Pulmonary artery endothelial cell (primary cell): ENCODE measurements around the gene MORC1. TPM values are rescaled to one million over a fixed set of nuclear protein-coding genes. Genes with fewer than 3 reads are reported as not detected.
A peak's percentile ranks its signal among the peaks of the same experiment; 100 is the strongest.

Experiments
- DNase-seq: peaks from one replicate; pipeline ENCODE4 v3.0.0-alpha.2; 2011; ENCODE audit warnings: low read depth, low spot score
- total RNA-seq: library from RNA; depleted of rRNA; stranded (reverse); fragments of >200 nt; gene quantifications from 2 replicates; pipeline ENCODE4 v1.2.3, GENCODE V29; 2014

Gene MORC1
- total RNA-seq, 1 donor from 2014 or later, result not detected

GRCh38 chr3:108946292-108947285 is 171.3 kb downstream of the MORC1 start:
- DNase-seq, result no peak

DNA sequence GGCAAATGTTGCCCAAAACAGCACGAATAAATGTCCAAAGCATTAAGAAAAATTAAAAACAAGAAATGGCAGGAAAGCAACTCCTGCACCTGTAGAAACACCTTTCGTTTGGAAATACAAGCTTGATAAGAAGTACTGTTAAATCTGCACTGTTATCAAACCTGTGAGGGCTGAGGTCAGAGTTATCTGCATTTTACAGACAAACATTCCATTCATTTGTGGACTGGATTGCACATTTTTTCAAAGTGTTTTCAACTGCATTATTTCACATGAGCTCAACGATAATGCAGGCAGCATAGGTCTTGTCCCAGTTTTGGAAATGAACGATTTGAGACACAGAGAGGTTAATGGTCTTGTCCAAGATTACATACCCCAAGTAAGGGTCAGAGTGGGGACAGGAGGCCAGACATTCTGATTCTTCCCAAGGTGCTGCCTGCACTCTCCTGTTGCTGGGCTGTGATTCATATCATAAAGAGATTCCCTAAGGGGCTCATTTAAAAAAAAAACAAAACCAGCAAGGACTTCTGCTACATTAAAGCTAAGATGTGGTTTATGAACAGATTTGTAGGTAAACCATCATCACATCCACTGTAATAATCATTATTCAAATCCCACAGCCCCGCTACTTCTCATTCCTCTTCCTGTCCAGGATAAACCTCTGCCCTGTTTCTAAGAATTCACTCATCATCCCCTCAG is 177.2 kb downstream of the MORC1 start:
- no peak for DNase-seq

DNA sequence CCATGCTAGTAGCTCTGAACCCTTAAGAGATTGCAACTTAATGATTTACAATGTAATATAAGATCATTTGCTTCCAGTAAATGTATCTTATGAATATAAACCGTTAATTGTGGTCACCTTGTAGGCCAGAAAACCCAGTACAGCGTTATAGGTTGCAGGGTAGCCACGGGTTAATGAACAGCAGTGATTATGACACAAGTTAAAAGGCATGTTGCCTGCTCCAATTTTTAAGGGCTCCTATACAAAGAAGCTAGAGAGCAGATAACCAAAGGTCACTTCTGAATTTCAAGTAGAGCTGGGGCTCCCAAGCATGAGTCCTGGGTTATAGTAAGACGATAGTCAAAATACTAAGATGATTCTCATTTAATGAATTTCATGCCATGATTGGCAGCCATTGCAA is 177.8 kb downstream of the MORC1 start:
- DNase-seq, result no peak

DNA sequence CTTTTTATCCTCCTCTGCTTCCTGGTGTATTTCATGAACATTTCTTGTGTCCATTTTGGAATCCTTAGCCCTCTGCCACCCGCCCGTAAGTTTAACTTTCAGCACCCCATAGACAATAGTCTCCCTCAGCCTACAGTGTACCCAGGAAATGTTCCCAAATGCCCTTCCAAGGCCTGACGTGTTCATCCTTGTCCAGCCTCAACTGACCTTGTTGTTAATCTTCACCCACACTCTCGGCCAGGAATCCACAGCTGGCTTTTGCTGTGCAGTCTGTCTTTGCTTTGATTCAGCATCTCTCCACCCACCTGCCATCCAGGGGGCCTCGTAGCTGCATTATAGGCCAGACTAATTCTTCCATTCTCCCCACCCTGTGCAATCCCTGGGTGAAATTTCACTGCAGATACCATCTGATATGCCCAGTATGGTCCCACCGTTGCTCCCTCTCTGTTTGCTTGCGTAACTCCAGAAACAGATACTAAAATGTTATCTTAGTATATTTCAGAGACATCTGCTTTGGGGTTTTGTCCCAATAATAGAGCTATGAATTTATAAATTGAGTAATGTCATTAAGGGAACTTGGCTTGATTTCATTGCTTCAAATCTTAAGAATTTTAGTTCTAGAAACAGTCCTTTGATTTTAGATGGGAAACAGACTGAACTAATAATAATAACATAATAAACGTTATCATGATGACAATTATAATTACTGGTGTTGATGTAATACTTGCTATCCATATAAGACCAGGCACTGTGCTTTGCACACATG is 180.8 kb downstream of the MORC1 start:
- DNase-seq, result no peak

DNA sequence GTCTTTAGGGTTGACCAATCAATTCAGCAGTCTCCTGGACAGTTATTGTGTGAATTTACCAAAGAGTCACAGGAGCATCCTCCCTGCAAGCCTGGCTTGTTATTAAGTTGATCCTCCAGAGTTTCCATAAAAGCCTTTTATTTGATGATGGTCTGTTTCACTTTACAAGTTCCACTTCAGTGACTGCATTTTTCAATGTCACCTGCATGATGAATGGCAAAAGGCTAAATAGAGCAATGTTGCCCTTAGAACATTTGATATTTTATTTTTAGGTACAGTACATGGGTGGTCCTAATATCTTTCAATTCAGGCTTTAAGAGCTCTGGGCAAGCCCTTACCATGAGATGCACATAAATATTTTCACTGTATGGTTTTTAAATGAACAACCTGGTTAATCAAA is 186.9 kb downstream of the MORC1 start:
- DNase-seq, result no peak

- no peak for DNase-seq
Observed at GRCh38 chr3:108918866-108919265, 199.1 kb downstream of the MORC1 start.

GRCh38 chr3:108914774-108915641 is 202.9 kb downstream of the MORC1 start:
- peak; percentile 19 for DNase-seq

DNA sequence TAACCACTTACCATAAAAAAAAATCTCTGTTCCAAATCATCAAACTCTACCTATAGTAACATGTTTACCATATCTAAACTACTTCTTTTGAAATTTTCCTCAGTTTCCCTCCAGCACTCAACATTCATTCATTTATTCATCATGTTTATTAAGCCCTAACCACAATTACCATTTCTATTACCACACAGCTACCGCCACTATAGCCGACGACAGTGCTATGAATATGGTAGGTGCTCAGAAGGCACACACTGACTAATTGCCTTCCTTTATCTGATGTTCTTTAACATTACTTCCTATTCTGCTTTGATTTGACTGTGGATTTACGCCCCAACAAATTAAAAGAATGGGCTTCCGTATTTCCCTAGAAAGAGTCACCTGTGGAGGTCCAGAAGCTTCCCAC is 208.1 kb downstream of the MORC1 start:
- no peak for DNase-seq

Other genes starting within 250 kb of the MORC1 start
- gene GUCA1C, start 164.3 kb downstream of the MORC1 start, total RNA-seq, result not detected in 2 replicates
- not detected in 2 replicates for gene C3orf85, start 18.6 kb upstream of the MORC1 start, total RNA-seq
- not detected in 2 replicates for gene DPPA2, start 198.4 kb upstream of the MORC1 start, total RNA-seq
- gene DPPA4, start 219.4 kb upstream of the MORC1 start, total RNA-seq, result not detected in 2 replicates